T-helper 9 cell (primary cell): ENCODE results near the gene POMT1.
"Not testable (repeated sequence)": the region's sequence is repeated elsewhere in the genome, so short reads cannot be mapped to it uniquely, and the experiment has no call there.

Experiments
- DNase-seq: peaks from one replicate; pipeline ENCODE4 v3.0.0-alpha.2; 2020
- total RNA-seq, 2 donors: gene quantifications; one replicate each; lab custom pipeline; 2026; lab: John Stamatoyannopoulos, UW

POMT1 gene, protein sequence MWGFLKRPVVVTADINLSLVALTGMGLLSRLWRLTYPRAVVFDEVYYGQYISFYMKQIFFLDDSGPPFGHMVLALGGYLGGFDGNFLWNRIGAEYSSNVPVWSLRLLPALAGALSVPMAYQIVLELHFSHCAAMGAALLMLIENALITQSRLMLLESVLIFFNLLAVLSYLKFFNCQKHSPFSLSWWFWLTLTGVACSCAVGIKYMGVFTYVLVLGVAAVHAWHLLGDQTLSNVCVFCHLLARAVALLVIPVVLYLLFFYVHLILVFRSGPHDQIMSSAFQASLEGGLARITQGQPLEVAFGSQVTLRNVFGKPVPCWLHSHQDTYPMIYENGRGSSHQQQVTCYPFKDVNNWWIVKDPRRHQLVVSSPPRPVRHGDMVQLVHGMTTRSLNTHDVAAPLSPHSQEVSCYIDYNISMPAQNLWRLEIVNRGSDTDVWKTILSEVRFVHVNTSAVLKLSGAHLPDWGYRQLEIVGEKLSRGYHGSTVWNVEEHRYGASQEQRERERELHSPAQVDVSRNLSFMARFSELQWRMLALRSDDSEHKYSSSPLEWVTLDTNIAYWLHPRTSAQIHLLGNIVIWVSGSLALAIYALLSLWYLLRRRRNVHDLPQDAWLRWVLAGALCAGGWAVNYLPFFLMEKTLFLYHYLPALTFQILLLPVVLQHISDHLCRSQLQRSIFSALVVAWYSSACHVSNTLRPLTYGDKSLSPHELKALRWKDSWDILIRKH
- total RNA-seq: 65.2 to 84.4 reads per million in 2 donors

DNA sequence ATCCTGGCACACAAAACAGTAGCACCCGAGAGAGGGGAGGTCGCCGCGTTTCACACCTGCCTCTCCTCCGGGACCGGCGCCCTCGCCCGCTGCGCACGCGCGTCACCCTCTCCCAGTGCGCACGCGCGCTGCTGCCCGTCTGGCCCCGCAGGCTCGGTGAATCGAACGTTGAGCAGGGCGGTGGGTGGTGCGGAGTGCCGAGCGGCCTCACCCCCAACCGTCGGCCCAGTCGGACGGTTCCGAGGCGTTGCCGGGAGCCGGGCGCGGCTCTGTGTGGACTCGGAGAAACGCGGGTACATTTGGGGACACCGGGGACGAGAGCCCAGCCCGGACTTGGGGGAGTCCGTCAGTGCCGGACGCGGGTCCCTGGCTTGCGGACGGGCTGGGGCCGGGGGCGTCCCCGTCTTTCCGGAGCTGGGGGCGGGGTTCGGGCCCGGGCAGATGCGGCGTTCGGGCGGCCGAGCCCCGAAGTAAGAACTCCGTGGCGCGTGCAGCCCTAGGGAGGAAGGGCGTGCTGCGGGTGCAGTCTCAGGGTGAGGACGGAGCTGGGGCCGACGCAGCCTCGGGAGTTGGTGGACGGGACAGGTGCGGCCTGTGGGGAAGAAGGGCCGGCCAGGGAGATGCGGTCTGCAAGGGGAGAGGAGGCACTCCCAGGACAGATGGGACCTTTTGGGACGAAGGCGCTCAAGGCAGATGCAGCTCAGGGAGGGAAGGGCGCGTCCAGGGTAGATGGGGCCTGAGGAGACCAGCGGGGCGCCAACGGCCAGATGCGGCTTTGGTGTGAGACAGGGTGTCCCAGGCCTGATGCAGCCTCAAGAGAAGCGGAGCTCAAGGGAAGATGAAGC is at the start of gene POMT1:
TSS of gene POMT1 (plus strand) at position 138 of the 845 bp plus-strand sequence. CDS start 1,301 bp downstream, outside the sequence.
- peak; percentile 83 for DNase-seq

DNA sequence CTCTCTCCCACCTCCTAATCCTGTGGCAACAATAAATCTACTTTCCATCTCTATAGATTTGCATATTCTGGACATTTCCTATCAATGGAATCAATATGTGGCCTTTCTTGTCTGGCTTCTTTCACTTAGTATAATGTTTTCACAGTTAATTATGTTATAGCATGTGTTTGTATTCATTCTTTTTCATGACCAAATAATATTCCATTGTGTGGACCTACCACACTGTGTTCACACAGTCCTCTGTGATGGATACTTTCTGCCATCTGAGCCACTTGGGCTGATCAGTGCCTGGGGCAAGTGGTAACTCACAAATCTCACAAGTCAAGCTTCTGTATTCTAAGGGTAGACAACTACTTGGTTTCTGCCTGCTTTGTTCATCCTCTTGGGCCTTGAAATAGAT is 48.7 kb upstream of the POMT1 start:
- DNase-seq: no peak

DNA sequence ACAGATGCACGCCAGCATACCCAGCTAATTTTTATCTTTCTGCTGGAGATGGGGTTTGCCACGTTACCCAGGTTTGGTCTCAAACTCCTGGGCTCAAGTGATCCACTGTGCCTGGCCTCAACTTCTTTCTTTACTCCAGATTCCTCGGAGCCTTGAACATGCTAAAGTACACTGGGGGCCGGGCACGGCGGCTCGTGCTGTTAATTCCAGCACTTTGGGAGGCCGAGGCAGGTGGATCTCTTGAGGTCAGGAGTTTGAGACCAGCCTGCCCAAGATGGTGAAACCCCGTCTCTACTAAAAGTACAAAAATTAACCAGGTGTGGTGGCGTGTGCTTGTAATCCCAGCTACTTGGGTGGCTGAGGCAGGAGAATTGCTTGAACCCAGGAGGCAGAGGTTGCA is 47.1 kb upstream of the POMT1 start:
- DNase-seq: not testable (repeated sequence)

DNA sequence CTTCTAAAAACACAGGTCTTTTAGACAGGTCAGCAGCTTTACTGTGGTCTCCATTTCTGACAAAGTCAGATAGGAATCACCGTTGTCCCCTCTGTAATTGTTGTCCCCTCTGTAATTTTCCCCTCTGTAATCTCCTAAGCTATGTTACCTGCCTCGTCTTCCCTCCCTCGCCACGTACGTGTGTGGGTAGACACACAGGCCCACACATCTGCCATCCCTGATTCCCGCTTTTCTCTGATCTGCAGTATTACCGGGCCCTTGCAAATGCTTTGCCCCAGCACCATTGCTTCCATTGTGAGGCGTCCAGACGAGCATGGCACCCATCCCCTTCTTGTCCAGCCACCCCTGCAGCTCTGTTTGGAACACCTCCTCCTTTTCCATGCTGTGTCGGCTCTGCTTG is 45.0 kb upstream of the POMT1 start:
- DNase-seq: no peak

DNA sequence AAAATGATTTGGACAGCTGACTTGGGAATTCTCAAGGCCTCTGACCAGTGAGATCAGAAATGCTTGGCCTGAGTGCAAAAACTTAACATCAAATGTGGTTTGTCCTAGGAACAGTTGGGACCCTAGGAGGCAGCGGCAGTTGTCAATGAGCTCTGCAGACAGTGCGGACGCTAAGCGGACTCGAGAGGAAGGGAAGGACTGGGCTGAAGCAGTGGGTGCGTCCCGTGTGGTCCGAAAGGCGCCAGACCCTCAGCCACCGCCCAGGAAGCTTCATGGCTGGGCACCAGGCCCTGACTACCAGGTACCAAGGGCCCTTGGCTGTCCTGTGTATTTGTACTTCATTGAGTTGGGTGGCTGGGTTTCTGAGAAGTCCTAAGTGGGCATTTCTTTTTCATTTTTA is 43.7 kb upstream of the POMT1 start:
- DNase-seq: no peak

DNA sequence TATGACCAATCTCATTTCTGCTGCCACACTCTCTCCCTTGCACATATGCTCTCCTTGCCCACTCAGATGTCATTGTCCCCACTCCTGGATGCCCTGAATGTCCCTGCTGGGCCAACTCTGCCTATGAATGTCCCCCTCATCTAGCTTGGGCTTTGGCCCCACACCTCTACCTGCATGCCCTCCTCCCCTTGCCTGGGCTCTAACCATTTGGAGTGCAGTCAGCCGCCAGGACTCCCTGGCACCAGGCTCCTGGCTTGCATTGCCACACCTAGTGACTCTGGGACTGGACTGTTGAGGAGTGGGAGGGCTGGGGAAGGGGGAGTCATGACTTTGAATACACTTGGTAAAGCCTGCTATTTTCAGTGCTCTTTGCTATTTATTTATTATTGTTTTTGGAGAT is 41.6 kb upstream of the POMT1 start:
- no peak for DNase-seq

DNA sequence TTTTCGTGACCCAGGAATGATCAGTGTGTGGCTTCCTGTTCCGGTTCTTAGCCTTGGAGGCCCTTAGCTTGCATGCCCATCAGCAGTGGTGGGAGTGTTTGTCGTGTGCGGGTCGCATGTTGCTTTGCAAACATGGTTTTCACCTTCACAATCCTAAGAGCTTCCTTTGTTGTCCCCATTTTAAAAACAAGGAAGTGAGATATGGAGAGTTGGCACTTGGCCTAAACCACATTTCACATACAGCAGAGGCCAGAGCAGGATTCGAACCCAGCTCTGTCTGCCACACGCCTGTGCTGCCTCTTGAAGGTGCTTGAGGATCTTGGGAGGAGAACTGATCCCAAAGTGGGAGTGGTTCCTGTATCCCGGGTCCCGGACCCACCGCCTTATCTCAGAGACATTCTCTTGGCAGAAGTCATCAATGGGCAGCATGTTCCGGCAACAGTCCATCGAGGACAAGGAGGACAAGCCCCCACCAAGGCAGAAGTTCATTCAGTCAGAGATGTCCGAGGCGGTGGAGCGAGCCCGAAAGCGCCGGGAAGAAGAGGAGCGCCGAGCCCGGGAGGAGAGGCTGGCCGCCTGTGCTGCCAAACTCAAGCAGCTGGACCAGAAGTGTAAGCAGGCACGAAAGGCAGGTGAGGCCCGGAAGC is 38.2 kb upstream of the POMT1 start:
- no peak for DNase-seq

DNA sequence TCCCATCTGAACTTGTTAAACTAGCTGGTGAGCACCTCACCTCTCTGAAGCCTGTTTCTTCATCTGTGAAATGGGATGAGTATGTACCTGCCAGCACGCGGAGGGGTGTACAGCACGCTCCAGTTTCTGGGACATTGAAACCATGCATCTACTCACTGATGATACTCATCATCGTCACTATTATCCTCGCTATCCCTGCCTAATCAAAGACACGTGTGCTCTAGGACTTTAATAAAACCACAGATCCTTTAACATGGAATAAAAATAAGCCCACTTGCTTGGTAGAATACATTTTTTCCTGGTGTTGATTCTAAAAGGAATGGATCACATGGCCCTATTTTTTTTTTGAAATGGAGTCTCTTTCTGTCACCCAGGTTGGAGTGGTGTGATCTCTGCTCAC is 37.3 kb upstream of the POMT1 start:
- no peak for DNase-seq

DNA sequence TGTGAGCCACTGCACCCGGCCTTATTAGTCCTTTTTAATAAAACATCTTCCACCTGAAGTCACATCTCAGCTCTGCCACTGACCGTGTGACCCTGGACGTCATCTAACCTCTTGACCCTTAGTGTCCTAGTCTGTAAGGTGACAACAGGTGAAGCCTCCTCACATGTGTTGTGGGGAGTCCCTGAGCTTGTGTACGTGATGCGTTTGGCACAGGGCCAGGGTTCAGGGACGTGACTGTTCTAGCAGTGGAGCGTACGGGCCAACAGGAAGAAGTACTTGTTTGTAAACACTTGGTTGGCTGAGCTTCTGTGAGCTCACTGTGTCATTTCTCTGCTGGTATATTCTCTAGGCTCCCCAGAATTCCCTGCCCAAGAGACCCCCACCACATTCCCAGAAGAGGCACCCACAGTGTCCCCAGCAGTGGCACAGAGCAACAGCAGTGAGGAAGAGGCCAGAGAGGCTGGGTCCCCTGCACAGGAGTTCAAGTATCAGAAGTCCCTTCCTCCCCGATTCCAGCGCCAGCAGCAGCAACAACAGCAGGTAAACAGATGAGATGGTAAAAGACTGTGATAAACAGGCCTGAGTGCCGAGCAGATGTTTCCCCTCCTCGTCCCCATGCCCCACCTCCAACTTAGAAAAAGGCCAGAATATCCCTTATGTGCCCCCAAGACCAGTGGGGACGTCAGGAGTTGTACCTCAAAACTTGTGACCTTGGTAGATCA is 35.3 kb upstream of the POMT1 start:
- no peak for DNase-seq

DNA sequence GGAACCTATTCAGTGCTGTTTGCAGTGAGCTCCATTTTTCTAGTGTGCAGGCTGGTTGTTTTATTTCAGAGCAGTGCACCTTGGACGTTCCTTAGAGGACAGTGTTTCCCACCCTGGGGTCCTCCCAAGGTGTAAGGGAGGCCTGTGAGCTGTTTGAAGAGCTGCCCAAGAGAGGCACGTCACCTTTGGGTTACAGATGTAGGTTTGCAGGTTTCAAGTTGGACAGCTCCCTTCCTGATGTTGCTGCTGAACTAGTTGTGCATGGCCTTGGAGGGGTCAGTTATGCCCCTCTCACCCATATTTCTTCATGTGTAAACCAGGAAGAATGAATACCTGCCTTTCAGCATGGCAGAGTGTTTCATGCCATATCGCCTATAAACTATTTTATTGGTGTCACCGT is 34.7 kb upstream of the POMT1 start:
- no peak for DNase-seq

DNA sequence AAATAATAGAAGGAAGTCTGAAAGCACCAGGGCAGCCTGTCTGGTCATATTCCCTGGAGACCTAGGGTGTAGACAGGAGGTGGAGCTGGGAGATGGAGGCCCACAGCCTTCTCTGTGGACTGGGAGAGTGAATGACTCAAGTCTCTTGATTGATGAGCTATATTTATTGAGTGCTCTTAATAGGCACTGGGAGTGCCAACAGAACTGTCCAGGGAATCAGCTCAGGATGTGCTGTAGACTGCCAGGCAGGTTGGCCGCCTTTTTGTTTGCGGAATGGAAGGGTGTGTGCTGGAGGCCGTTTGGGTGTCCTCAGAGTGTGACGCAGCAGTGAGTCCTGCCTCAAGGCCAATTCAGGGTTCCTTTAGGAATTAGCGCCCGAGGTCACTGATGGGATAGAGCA is 33.4 kb upstream of the POMT1 start:
- DNase-seq: no peak

DNA sequence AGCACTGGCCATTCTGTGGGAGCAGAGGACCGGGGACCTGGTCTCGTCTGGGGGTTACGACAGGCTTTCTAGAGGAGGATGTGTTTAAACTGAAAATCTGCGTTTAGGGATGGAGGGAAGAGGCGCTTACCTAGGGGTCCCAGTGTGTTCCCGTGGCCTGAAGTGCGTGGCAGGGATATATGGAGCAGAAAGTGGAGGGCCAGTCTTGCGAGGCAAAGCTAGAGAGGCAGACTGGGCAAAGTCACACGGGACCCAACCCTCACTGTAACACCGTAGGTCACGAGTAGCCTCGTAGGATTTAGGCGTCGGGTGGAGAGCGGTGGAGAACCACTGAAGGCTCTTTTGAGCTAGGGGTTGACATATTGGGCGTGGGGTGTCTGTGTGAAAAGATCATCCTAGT is 32.8 kb upstream of the POMT1 start:
- DNase-seq: no peak

DNA sequence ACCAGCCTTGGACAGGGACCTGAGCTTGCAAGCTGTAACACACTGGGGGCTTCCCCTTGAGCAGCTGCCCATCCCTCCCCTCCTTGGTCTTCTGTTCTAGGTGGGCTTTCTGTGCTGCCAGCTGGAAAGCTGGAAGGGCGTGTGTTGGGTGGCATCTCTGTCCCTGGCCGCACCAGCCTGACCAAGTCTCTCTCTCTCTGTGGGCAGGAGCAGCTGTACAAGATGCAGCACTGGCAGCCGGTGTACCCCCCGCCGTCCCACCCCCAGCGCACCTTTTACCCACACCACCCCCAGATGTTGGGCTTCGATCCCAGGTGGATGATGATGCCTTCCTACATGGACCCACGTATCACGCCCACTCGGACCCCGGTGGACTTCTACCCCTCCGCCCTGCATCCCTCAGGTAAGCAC is 32.1 kb upstream of the POMT1 start:
- DNase-seq: no peak

DNA sequence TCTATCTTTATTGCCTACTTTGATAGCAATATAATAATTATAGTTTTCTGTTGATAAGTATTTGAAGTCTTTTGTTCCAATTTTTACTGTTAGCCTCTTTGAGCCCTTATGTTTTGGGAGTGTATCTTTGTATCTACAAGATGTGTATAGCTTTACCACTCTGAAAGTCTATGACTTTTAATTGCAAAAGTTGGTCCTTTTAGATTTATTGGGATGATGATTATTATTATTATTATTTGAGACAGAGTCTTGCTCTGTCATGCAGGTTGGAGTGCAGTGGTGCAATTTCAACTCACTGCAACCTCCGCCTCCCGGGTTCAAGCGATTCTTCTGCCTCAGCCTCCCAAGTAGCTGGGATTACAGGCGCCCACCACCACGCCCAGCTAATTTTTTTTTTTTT is 30.6 kb upstream of the POMT1 start:
- DNase-seq: not testable (repeated sequence)

DNA sequence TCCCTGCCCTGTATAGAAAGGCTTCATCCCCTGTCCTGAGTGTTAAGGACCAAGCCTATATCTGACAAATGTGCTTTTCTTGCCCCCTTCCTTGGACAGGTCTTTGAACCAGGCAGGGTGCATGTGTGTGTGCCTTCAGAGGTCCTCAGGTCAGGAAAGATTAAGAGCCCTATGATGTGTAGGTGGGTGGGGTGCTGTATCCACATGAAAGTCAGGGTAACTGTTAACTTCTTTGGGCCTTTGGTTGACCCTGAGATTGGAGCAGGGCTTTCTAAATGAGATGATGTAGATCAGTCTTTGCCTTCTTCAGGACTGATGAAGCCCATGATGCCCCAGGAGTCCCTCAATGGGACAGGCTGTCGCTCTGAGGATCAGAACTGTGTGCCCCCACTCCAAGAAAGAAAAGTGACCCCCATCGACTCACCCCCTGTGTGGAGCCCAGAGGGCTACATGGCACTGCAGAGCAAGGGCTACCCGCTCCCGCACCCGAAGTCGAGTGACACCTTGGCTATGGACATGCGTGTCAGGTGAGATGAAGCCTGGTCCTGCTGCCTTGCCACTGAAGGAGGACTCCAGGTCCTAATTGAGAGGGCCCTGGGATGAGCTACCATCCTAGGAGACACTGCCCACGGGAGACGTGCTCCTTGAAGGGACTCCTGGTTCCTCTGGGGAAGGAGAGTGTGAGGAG is 29.4 kb upstream of the POMT1 start:
- no peak for DNase-seq

DNA sequence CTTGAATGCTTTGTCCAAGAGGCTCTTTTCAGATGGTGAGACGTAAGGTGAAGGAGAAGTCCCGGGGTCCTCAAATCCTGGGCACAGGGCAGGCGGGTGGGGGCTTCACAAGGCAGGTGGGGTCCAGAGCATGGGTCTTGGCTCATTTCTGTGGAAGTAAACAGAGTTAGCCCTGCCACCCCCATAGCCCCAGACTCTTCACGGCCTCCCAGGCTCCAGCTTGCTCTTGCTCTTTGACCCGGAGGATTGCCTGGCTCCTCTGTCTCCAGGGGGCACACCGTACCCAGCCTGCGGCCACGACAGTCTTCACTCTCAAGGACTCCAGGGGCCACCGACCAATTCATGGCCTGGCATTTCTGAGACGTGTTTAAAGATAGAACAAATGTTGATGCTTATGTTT is 28.8 kb upstream of the POMT1 start:
- no peak for DNase-seq

DNA sequence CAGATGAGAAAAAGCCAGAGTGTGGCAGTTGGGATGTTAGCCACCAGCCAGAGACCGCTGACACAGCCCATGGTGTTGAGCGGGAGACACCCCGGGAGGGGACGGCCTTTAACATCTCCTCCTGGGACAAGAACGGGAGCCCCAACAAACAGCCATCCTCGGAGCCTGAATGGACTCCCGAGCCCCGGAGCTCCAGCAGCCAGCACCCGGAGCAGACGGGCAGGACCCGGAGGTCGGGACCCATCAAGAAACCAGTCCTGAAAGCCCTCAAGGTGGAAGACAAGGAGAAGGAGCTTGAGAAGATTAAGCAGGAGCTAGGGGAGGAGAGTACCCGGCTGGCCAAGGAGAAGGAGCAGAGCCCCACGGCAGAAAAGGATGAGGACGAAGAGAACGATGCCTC is 28.0 kb upstream of the POMT1 start:
- DNase-seq: no peak

DNA sequence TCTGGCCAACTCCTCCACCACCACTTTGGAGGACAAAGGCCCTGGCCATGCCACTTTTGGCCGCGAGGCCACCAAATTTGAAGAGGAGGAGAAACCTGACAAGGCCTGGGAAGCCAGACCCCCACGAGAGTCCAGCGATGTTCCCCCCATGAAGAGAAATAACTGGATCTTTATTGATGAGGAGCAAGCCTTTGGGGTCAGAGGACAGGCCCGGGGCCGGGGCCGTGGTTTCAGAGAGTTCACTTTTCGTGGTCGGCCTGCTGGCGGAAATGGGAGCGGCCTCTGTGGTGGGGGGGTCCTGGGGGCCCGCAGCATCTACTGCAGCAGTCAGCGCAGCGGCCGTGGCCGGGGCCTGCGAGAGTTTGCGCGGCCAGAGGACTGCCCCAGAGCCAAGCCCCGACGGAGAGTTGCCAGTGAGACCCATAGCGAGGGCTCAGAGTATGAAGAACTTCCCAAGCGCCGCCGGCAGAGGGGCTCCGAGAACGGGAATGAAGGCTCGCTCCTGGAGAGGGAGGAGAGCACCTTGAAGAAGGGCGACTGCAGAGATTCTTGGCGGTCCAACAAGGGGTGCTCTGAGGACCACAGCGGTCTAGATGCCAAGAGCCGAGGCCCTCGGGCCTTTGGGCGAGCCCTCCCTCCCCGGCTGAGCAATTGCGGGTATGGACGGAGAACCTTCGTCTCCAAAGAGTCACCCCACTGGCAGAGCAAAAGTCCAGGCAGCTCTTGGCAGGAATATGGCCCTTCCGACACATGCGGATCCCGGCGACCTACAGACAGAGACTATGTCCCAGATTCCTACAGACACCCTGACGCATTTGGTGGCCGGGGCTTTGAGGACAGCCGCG is 27.4 kb upstream of the POMT1 start:
- no peak for DNase-seq

DNA sequence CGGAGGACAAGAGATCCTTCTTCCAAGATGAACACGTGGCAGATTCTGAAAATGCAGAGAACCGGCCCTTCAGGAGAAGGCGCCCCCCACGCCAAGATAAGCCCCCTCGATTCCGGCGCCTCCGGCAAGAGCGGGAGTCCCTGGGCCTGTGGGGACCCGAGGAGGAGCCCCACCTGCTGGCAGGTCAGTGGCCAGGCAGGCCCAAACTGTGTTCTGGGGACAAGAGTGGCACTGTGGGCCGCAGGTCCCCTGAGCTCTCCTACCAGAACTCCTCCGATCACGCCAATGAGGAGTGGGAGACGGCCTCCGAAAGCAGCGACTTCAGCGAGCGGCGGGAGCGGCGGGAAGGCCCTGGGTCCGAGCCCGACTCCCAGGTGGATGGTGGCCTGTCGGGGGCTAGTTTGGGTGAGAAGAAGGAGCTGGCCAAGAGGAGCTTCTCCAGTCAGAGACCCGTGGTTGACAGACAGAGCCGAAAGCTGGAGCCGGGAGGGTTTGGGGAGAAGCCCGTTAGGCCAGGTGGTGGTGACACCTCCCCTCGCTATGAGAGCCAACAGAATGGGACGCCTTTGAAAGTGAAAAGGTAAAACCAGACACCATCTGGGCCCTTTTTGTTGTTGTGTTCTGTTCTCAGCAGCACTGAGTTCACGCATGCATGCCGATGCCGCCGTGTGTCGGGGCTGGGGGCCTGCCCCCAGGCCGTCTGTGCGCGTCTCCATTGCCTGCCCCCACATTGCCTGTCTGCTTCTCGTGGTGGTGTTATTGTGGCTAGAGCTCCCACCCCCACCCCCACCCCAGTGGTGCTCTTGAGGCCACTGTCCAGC is 26.6 kb upstream of the POMT1 start:
- DNase-seq: no peak
